GM18861 (cell line): ENCODE results near the gene MOSMO.
"Not testable (repeated sequence)": the region's sequence is repeated elsewhere in the genome, so short reads cannot be mapped to it uniquely, and the experiment has no call there.

Source experiments
- ATAC-seq: cut with Tn5 transposase; IDR thresholded peaks from one replicate; pipeline ENCODE4 v1.9.1; 2021; ENCODE audit not compliant: unreplicated experiment

The MOSMO gene

DNA sequence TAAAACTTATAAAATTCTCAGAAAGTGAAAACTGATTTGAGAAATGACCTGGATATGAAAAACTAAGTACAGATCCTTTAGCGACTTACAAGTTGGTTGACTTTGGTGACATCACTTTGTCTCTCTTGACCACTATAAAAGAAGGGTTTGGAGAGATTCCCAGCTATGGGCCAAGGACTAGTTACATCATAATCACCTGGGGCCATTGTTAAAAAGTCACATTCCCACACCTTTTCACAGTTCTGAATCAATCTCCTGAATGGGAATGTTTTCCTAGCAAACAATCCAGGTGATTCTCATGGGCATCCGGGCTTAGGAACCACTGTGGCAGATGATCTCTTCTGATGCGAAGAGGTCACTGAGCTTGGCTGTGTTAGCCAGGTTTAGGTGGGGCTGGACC lies 83.8 kb downstream of the MOSMO start:
- no peak for ATAC-seq

- no peak for ATAC-seq
Observed at GRCh38 chr16:22092143-22092933, 84.4 kb downstream of the MOSMO start, which contains the start of gene VWA3A. Gene VWA3A (plus strand): TSS chr16:22092541. CDS start chr16:22092638, 97 bp downstream.

DNA sequence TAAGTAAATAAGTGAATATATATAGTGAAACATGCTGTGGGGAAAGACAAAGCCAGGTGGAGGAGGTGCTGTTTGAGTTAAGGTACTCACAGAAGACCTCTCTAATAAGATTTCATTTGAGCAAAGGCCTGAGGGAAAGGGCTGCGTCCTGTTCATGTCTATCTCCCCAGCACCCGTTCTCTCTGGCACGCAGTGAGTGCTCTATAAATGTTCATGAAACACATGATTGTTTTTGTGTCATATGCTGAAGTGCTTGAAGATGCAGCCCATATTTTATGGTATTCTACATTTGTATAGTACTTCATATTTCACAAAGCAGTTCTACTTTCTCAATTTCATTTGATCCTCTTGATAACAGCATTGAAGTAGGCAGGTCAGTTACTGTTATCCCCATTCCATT lies 85.4 kb downstream of the MOSMO start:
- ATAC-seq = no peak

DNA sequence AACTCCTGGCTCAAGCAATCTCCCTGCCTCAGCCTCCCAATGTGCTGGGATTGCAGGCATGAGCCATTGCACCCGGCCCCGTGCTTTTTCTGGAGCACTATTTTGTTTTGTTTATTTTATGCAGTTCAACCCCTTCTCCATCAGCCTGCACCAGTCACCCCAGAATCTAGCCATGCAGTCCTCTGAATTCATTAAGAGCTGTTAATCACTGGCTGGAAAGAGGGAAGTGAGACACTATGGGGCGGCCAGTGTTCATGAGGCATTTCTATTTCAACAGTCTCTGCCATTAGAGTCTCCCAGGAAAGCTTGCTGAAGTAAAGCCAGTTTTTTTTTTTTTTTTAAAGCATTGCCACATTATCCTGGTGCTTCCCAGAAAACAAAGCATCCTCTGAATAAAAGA lies 86.1 kb downstream of the MOSMO start:
- ATAC-seq = no peak

GRCh38 chr16:22098405-22099255 lies 90.7 kb downstream of the MOSMO start:
- ATAC-seq = no peak

- no peak for ATAC-seq
Observed at GRCh38 chr16:22099256-22099975, 91.5 kb downstream of the MOSMO start.

- ATAC-seq = no peak
Observed at GRCh38 chr16:22103441-22103840, 95.5 kb downstream of the MOSMO start.

- ATAC-seq = no peak
Observed at GRCh38 chr16:22109258-22109898, 101.5 kb downstream of the MOSMO start.

- not testable (repeated sequence) for ATAC-seq
Observed at GRCh38 chr16:22111629-22112028, 103.7 kb downstream of the MOSMO start.

DNA sequence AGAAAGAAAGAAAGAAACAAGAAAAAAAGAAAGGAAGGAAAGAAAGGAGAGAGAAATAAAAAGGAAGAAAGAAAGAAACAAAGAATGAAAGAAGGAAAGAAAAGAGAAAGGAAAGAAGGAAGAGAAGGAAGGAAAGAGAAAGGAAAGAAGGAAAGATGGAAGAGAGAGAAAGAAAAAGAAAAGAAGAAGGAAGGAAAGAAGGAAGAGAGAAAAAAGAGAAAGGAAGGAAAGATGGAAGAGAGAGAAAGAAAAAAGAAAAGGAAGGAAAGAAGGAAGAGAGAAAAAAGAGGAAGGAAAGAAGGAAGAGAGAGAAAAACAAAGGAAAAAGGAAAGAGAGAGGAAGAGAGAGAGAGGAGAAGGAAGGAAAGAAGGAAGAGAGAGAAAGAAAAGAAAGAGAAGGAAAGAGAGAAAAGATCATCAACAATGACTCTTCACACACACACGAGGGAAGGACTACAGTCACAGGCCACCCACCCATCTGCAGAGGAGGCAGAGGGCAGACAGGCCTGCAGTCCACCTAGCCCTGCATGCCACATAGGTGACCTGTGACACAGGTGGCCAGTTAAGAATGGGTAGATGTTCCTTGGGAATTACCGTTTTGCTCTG lies 108.3 kb downstream of the MOSMO start:
- no peak for ATAC-seq

DNA sequence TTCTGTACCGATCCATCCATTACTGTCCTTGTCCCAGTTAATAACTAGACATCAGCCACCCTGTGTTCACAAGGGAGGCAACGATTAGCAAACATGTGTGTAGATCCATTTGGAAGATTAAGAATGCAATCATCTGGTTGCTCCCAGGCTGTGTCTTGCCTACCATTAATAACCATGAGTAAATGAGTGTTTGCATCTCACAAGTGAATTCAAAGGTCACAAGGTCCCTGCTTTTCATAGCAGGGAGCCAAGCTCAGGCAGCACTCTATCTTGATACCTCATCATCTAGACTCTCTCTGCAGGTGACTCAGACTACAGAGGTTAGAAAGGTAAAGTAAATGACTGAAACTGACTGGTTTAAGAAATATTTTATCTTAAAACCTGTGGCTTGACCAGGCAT lies 109.7 kb downstream of the MOSMO start:
- no peak for ATAC-seq

DNA sequence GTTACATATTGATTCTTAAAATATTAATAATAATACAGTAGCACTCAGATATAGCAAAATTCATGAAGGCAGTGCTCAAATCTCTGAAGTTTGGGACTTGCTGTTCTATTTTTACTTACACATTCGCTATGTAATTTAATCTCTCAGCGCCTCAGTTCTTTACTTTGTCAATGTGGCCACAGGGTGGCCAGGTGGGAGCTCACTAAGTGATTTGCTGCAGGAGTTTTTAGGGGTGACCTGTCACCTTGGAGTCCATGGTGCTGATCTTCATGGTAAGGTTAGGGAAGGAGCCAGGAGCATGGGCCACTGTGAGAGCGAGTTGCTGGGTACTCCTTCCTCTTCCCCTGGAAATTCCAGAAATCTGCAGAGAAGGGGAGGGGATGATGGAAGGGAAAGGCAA lies 112.5 kb downstream of the MOSMO start:
- no peak for ATAC-seq

DNA sequence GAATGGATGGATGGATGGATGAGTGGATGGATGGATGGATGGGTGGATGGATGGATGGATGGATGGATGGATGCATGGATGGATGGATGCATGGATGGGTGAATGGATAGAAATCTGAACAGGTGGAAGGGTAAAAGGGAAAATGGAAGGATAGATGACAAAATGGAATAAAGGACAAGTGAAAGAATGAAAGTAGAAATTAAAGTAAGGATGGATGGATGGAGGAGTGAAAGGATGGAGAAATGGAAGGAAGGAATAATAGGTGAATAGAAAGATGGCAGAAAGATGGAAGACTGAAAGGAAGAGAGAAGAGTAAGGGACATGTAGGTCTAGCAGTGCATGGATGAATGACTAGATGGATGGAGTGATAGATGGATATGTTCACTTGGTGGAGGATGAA lies 114.3 kb downstream of the MOSMO start:
- no peak for ATAC-seq

DNA sequence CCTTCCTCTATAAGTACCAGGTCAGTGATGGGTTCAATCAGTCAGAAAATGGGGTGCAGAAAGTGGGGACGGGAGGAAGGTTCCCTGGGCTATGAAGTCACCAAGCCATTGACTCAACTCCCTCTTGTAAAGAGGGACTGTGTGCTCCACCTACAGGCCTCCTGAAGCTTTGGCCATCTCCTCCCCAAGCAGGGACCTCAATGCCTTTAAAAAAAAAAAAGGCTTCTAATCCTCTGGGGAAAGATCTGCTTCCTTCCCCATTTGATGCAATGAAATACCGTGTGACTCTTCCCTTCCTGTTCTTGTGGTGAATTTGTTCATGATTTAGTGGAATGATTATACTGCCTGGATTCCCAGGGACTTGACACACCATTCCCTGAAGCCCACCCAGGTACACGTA lies 115.2 kb downstream of the MOSMO start:
- ATAC-seq = no peak

- no peak for ATAC-seq
Observed at GRCh38 chr16:22123759-22124490, 116.0 kb downstream of the MOSMO start.

DNA sequence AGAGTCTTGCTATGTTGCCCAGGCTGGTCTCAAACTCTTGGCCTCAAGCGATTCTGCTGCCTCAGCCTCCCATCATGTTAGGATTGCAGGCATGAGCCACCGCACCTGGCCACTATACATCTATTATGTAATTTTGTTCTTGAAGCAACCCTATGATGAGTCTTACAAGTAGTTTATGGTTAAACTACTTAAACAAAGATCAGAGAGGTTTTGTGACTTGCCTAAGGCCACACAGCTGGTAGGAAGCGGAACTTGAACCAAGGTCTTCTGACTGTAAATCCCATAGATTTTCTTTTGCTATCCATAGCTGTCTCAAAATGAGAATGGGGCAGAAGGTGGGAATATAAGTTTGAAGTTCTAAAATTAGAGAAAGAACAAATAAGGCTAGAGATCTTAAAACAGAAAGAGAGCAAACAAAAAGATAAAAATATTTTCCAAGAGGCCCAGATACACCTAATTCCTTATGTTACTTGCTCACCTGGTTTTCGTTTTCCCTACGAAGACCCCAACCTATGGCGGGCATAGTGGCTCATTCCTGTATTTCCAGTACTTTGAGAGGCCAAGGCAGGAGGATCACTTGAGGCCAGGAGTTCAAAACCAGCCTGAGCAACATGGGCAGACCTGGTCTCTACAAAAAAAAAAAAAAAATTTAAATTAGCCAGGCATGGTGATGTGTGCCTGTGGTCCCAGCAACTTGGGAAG lies 116.8 kb downstream of the MOSMO start:
- no peak for ATAC-seq

DNA sequence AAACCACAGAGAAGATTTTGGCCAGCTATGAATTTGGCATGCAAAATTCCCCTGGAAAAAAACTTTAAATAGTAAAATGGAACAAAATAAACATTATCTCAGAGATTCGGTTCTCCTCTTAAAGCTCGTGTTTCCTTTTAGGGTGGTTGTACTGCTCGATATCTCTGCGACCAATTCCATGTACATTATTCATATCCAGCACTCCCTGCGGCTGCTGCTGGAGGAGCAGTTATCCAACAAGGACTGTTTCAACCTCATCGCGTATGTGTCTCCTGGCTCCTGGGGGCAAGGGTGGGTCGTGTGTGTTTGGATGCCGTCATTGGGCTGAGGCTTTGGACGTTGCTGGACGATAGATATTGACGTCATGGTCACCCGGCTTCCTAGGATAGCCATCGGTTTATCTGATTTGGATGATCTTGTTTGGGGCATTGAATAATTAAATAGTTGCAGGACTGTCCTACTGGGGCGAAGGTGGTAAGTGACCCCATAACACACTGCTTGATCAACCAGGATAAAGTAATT lies 118.2 kb downstream of the MOSMO start:
- ATAC-seq = no peak

DNA sequence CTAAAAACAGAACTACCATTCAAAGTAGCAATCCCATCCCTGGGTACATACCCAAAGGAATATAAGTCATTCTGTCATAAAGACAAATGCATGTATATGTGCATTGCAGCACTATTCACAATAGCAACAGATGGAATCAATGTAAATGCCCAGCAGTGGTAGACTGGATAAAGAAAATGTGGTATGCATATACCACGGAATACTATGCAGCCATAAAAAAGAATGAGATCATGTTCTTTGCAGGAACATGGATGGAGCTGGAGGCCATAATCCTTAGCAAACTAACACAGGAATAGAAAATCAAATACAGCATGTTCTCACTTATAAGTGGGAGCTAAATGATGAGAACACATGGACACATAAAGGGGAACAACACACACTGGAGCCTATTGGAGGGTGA lies 120.6 kb downstream of the MOSMO start:
- ATAC-seq = not testable (repeated sequence)

DNA sequence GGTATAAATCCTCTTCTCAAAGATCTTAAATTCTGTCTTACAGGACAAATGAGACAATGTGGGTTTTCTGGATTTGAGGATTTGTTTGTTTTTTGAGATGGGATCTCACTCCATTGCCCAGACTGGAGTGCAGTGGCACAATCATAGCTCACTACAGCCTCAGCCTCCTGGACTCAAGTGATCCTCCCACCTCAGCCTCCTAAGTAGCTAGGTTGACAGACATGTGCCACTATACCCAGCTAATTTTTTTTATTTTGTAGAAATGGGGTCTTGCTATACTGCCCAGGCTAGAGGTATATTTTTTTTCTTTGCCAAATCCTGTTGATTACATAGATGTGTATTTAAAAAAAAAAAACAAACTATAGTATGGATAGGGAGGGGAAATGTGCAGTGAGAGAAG lies 122.6 kb downstream of the MOSMO start:
- no peak for ATAC-seq
